Keratinocyte (primary cell): ENCODE data around the gene TTC28. TPM values are rescaled to one million over a fixed set of nuclear protein-coding genes. Genes with fewer than 3 reads are reported as not detected.

ENCODE experiments used
- DNase-seq: peaks from one replicate; pipeline ENCODE4 v3.0.0-alpha.2; 2011; ENCODE audit warnings: low read depth, missing footprints, low spot score
- FAIRE-seq: peaks from 2 replicates; lab custom pipeline; 2011; peaks lifted over from hg19 to GRCh38; lab: Jason Lieb, UNC
- H2AFZ ChIP-seq: 2 replicates; pipeline ENCODE4 v1.6.0; 2012; ENCODE audit warnings: low read length, control low read depth, inconsistent platforms; ENCODE audit not compliant: control insufficient read depth
- H3K27ac ChIP-seq: 2 replicates; pipeline ENCODE4 v1.5.1; 2011; ENCODE audit warnings: low read length; ENCODE audit not compliant: control insufficient read depth, insufficient read depth
- H3K27me3 ChIP-seq: 3 replicates; pipeline ENCODE4 v1.6.0; 2011; ENCODE audit warnings: low read length; ENCODE audit not compliant: control insufficient read depth, insufficient read depth; ENCODE audit errors: extremely low read depth
- H3K36me3 ChIP-seq, 2 experiments: 2 replicates in 1 of 2; 3 replicates in 1 of 2; pipeline ENCODE4 v1.5.1; 2011; ENCODE audit warnings: low read length in 2 of 2, mild to moderate bottlenecking in 1 of 2; ENCODE audit not compliant: control insufficient read depth in 2 of 2, insufficient read depth in 2 of 2; ENCODE audit errors: extremely low read depth in 1 of 2
- H3K4me1 ChIP-seq: 3 replicates; pipeline ENCODE4 v1.5.1; 2011; ENCODE audit warnings: low read length; ENCODE audit not compliant: control insufficient read depth, insufficient read depth; ENCODE audit errors: extremely low read depth
- H3K4me2 ChIP-seq: 3 replicates; pipeline ENCODE4 v1.6.0; 2011; ENCODE audit warnings: low read depth, low read length; ENCODE audit not compliant: control insufficient read depth, insufficient read depth; ENCODE audit errors: extremely low read depth
- H3K4me3 ChIP-seq, 3 experiments: fragments of 200-600 bp in 1 of 3; sonication (generic) in 1 of 3; 2 replicates in 2 of 3; 3 replicates in 1 of 3; pipeline ENCODE4 v1.5.1; 2011 to 2016; ENCODE audit warnings: low read length in 3 of 3, mild to moderate bottlenecking in 3 of 3, control low read depth in 2 of 3, inconsistent platforms in 1 of 3, low read depth in 1 of 3, mixed read lengths in 1 of 3, mixed run types in 1 of 3, moderate library complexity in 1 of 3; ENCODE audit not compliant: control insufficient read depth in 2 of 3, insufficient read depth in 2 of 3; ENCODE audit errors: extremely low read depth in 1 of 3
- H3K79me2 ChIP-seq: 2 replicates; pipeline ENCODE4 v1.6.0; 2012; ENCODE audit warnings: low read length; ENCODE audit not compliant: control insufficient read depth, insufficient read depth
- H3K9ac ChIP-seq: 3 replicates; pipeline ENCODE4 v1.6.0; 2011; ENCODE audit warnings: low read length; ENCODE audit not compliant: control insufficient read depth, insufficient read depth; ENCODE audit errors: extremely low read depth
- H3K9me1 ChIP-seq: 3 replicates; pipeline ENCODE4 v1.6.0; 2011; ENCODE audit warnings: low read length; ENCODE audit not compliant: control insufficient read depth, insufficient read depth; ENCODE audit errors: extremely low read depth
- H3K9me3 ChIP-seq: 2 replicates; pipeline ENCODE4 v1.5.1; 2012; ENCODE audit warnings: low read depth, low read length; ENCODE audit not compliant: control insufficient read depth
- H4K20me1 ChIP-seq: 3 replicates; pipeline ENCODE4 v1.6.0; 2011; ENCODE audit warnings: low read length; ENCODE audit not compliant: control insufficient read depth, insufficient read depth; ENCODE audit errors: extremely low read depth
- CTCF ChIP-seq, 3 experiments: IDR thresholded peaks in 1 of 3; conservative IDR thresholded peaks in 1 of 3; optimal IDR thresholded peaks in 1 of 3; 2 replicates in 2 of 3; 3 replicates in 1 of 3; pipeline versions ENCODE3 to v1.5.1; 2011; ENCODE audit warnings: low read length in 3 of 3, mild to moderate bottlenecking in 3 of 3, moderate library complexity in 2 of 3, control low read depth in 1 of 3, inconsistent platforms in 1 of 3; ENCODE audit not compliant: insufficient read depth in 2 of 3; ENCODE audit errors: extremely low read depth in 1 of 3
- EZH2 ChIP-seq: IDR thresholded peaks from one replicate; pipeline ENCODE4 v1.6.1; 2012; ENCODE audit warnings: inconsistent platforms, mild to moderate bottlenecking, low read length, moderate library complexity
- dilution Hi-C: fragments of 300-500 bp; cut with MboI; formaldehyde crosslinking; loops from one replicate; pipeline ENCODE4 v1.7.0; 2020; ENCODE audit warnings: low sequenced_read_pairs; ENCODE audit not compliant: extremely low pct_ligation_motif_present
- polyA plus RNA-seq, 5 experiments: library from polyadenylated mRNA; depleted of rRNA in 3 of 5; stranded (reverse) in 3 of 5; stranded (forward) in 1 of 5; unstranded in 1 of 5; fragments of >200 nt; gene quantifications; 1 replicate in 1 of 5; 2 replicates in 3 of 5; 3 replicates in 1 of 5; pipeline versions ENCODE4 v1.2.1 to v1.2.3, GENCODE V29; 2011 to 2012; ENCODE audit warnings: missing spikeins in 2 of 5, low read depth in 1 of 5, low replicate concordance in 1 of 5

Gene TTC28
- polyA plus RNA-seq, 1 donor (not counting 4 experiments of a cell fraction or from before 2014, with no cell fraction given), result 0.66 TPM

GRCh38 chr22:28232204-28232603 lies 447.4 kb downstream of the TTC28 start:
- dilution Hi-C loops, result no loop called here
- no peaks in the 10 kb centered on the region for H3K36me3 ChIP-seq
- H3K9me1 ChIP-seq, result no peaks in the 10 kb centered on the region
- H3K9me3 ChIP-seq, result no peaks in the 10 kb centered on the region
- DNase-seq, result no peak
- TF ChIP-seq EZH2, result no peak
- TF ChIP-seq CTCF (optimal IDR thresholded peaks at IDR 0.05 in 1 of 3, IDR thresholded peaks at IDR 0.05 in 1 of 3, conservative IDR thresholded peaks at IDR 0.05 in 1 of 3; ENCODE audit: extremely low read depth in 1 of 3, insufficient read depth in 2 of 3, low read length in 3 of 3), result no peak
- no peaks in the 10 kb centered on the region for H3K27me3 ChIP-seq
- H2AFZ ChIP-seq, result no peak overlapping the region
- H3K9ac ChIP-seq, result no peak overlapping the region
- no peaks in the 10 kb centered on the region for H3K79me2 ChIP-seq
- no peaks in the 10 kb centered on the region for H3K4me1 ChIP-seq
- H4K20me1 ChIP-seq, result no peaks in the 10 kb centered on the region
- no peak overlapping the region for H3K4me2 ChIP-seq
- no peak overlapping the region for H3K4me3 ChIP-seq
- H3K27ac ChIP-seq, result no peak overlapping the region
- no peak for FAIRE-seq

GRCh38 chr22:28231441-28231840 lies 448.2 kb downstream of the TTC28 start:
- no peaks in the 10 kb centered on the region for H3K79me2 ChIP-seq
- H3K9me1 ChIP-seq, result no peaks in the 10 kb centered on the region
- no peaks in the 10 kb centered on the region for H3K27me3 ChIP-seq
- H3K4me1 ChIP-seq, result no peaks in the 10 kb centered on the region
- H4K20me1 ChIP-seq, result no peaks in the 10 kb centered on the region
- H3K27ac ChIP-seq, result no peak overlapping the region
- no peaks in the 10 kb centered on the region for H3K9me3 ChIP-seq
- no peak overlapping the region for H2AFZ ChIP-seq
- H3K9ac ChIP-seq, result no peak overlapping the region
- dilution Hi-C loops, result no loop called here
- DNase-seq (no peak), FAIRE-seq (no peak)
- no peaks in the 10 kb centered on the region for H3K36me3 ChIP-seq
- H3K4me3 ChIP-seq, result no peak overlapping the region
- no peak for TF ChIP-seq CTCF (optimal IDR thresholded peaks at IDR 0.05 in 1 of 3, IDR thresholded peaks at IDR 0.05 in 1 of 3, conservative IDR thresholded peaks at IDR 0.05 in 1 of 3; ENCODE audit: extremely low read depth in 1 of 3, insufficient read depth in 2 of 3, low read length in 3 of 3)
- no peak for TF ChIP-seq EZH2
- H3K4me2 ChIP-seq, result no peak overlapping the region
